Duodenal mucosa (tissue), 2 donors: Measurements from ENCODE around the gene PLA2G2A.

ENCODE experiments used
- H3K27ac ChIP-seq: one replicate; pipeline ENCODE4 v1.7.0; 2013; ENCODE audit warnings: low read depth, low read length
- H3K27me3 ChIP-seq, 2 donors: one replicate each; pipeline ENCODE4 v1.7.0; 2013; ENCODE audit warnings: low read length in 2 of 2, control low read depth in 1 of 2; ENCODE audit not compliant: insufficient read depth in 2 of 2, control insufficient read depth in 1 of 2
- H3K36me3 ChIP-seq, 2 donors: one replicate each; pipeline ENCODE4 v1.7.0; 2013; ENCODE audit warnings: low read length in 2 of 2, control low read depth in 1 of 2; ENCODE audit not compliant: insufficient read depth in 2 of 2, control insufficient read depth in 1 of 2
- H3K4me1 ChIP-seq, 2 donors: one replicate each; pipeline ENCODE4 v1.7.0; 2013; ENCODE audit warnings: low read length in 2 of 2, control low read depth in 1 of 2; ENCODE audit not compliant: insufficient read depth in 2 of 2, control insufficient read depth in 1 of 2
- H3K4me3 ChIP-seq, 2 donors: one replicate each; pipeline ENCODE4 v1.7.0; 2013; ENCODE audit warnings: low read length in 2 of 2, low read depth in 1 of 2
- H3K9ac ChIP-seq, 2 donors: one replicate each; pipeline ENCODE4 v1.7.0; 2013; ENCODE audit warnings: low read length in 2 of 2, low read depth in 1 of 2
- H3K9me3 ChIP-seq, 2 donors: one replicate each; pipeline ENCODE4 v1.7.0; 2013; ENCODE audit warnings: low read length in 2 of 2, control low read depth in 1 of 2; ENCODE audit not compliant: control insufficient read depth in 1 of 2

Gene PLA2G2A

DNA sequence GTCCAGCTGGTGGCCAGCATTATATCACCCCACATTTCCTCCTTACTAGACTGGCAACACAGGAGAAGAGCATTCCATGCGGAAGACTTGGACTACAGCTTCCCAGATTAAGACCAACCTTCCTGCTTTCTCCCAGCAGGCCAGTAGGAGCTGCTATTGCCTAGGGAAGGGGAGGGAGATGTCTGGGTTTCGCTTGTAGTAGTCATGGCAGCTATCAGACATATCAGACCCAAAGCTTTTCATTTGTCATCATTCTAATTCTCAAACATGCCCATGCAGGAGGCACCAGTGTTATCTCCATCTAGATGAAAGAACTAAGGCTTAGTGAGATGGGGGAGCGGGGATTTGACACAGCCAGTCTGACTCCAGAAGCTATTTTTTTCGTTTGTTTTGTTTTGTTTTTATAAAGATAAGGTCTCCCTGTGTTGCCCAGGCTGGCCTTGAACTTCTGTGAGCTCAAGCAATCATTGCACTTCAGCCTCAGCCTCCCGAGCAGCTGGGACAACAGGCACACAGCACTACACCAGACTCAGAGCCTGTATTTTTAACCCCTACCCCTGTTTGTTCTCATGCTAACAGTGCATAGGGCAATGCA lies 4.5 kb downstream of the PLA2G2A start:
- no peak overlapping the region for H3K27ac ChIP-seq
- H3K4me1 ChIP-seq, result peaks cover 0 to 10% of the 10 kb centered on the region in 2 donors
- no peaks in the 10 kb centered on the region for H3K36me3 ChIP-seq
- H3K9ac ChIP-seq, result no peak overlapping the region
- H3K4me3 ChIP-seq, result no peak overlapping the region
- H3K27me3 ChIP-seq, result peaks cover 0 to 7% of the 10 kb centered on the region in 2 donors
- H3K9me3 ChIP-seq, result no peaks in the 10 kb centered on the region

DNA sequence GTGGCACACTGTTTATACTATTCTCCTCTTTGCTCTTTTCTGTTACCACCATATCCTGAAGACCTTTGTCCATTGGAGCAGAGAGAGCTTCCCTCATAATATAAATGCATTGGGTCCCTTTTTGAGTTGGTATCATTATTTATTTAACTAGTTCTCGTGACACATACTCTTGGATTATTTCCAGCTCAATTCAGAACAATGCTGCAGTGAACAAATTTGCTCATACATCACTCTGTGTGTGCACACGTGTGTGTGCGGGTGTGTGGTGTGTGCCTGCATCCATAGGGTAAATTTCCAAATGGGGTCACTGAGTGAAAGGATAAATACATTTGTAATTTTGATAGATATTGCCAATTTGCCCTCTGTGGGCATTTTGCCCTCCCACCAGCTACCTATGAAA lies 5.8 kb downstream of the PLA2G2A start:
- Histone ChIP-seq H3K9me3 (no peaks in the 10 kb centered on the region), H3K4me1 (peaks cover 0 to 8% of the 10 kb centered on the region in 2 donors), H3K27me3 (no peaks in the 10 kb centered on the region), H3K36me3 (no peaks in the 10 kb centered on the region), H3K9ac (no peak overlapping the region), H3K27ac (no peak overlapping the region), H3K4me3 (no peak overlapping the region)

DNA sequence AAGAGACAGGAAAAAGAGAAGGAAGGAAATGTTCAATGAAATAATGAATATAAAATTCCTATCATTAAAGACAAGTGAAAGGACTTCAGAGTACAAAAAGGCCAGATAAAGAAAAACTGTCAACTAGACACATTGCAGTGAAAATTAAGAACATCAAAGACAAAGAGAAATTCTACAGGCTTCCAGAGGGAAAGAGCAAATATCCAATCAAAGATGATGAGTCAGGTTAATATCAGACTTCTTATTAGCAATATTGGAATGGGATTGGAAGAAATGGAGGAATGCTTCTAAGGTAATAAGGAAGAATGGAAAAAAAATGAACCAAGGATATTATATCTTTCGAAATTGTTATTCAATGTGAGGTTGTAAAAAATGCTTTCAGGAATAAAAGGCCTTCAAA lies 7.8 kb downstream of the PLA2G2A start:
- H3K27ac ChIP-seq, result no peak overlapping the region
- H3K9ac ChIP-seq, result no peak overlapping the region
- no peaks in the 10 kb centered on the region for H3K9me3 ChIP-seq
- H3K4me3 ChIP-seq, result no peak overlapping the region
- peaks cover 0 to 8% of the 10 kb centered on the region in 2 donors for H3K4me1 ChIP-seq
- no peaks in the 10 kb centered on the region for H3K27me3 ChIP-seq
- H3K36me3 ChIP-seq, result no peaks in the 10 kb centered on the region

DNA sequence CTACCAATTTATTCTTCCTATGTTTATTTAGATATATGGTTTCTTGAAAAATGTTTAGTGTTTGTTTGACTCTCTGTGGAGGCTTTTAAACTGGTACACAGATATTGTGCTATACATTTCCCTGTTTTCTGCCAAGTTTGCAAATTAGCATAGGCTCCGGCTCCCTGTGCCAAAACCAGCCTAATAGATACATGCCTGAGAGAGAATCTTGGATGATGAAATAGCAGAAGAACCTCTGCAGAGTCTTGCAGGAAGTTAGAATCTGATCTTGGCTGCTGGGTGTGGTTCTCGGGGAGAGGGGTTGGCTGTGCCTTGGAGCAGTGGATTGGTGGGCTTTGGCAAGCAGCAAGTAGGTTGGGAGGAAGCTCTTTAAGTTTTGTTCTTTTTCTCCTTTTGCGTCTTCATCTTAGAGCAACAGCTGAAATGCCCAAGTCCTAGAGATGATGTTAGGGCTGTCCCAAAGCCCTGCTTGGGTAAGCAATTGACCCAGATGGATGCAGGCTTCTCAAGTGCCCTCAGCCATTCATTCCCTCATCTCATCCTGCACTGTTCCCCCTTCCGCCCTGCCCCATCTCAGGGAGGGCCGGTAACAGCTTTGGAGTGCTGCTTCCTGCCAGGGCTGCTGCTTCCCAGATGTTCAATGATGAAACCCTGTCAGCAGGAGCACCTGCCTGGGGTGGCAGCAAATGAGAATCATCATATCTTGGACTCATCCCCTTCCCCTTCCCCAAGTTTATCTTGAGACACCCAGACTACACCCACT lies 9.3 kb downstream of the PLA2G2A start:
- Histone ChIP-seq H3K9ac (no peak overlapping the region), H3K27ac (no peak overlapping the region), H3K4me3 (no peak overlapping the region), H3K4me1 (peaks cover 0 to 3% of the 10 kb centered on the region in 2 donors), H3K27me3 (no peaks in the 10 kb centered on the region), H3K9me3 (no peaks in the 10 kb centered on the region), H3K36me3 (no peaks in the 10 kb centered on the region)

DNA sequence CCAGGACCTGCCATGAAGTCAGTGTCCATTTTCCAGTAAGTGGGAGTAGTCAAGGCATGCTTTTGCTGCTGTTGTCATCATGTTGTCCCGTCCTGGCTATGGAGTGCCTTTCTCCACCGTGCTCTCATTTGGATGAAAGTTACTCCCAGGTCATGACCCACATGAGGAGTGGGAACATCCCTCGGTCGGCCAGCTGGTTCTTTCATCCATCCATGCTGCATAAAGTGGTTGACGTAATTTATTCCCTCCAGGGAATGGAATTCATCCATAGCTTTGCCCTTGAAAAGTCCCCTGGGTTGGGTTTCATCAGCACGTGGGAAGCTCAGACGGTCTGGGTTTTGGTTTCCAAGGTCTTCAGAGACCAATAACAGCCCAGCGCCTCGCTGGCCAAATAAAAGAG lies 11.6 kb downstream of the PLA2G2A start:
- no peaks in the 10 kb centered on the region for H3K27me3 ChIP-seq
- no peak overlapping the region for H3K27ac ChIP-seq
- H3K9ac ChIP-seq, result no peak overlapping the region
- no peaks in the 10 kb centered on the region for H3K36me3 ChIP-seq
- H3K9me3 ChIP-seq, result no peaks in the 10 kb centered on the region
- H3K4me3 ChIP-seq, result no peak overlapping the region
- H3K4me1 ChIP-seq, result no peaks in the 10 kb centered on the region

DNA sequence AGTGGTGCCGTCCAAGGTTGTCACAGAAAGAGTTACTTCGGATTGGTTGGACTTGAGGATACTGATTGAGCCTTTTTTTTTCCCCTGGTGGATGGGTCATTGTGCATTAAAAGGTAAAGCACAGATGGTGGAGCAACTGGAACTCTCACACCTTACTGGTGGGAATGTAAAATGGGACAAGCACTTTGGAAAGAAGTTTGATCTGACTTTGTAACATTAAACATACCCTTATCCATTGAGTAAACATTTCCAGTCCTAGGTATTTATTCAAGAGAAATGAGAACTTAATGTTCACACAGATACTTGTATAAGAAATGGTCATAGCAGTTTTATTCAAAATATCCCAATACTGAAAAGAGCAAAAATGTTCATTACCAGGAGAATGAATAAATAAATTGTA lies 14.9 kb downstream of the PLA2G2A start:
- no peaks in the 10 kb centered on the region for H3K27me3 ChIP-seq
- no peaks in the 10 kb centered on the region for H3K4me1 ChIP-seq
- no peak overlapping the region for H3K4me3 ChIP-seq
- H3K27ac ChIP-seq, result no peak overlapping the region
- no peak overlapping the region for H3K9ac ChIP-seq
- H3K36me3 ChIP-seq, result no peaks in the 10 kb centered on the region
- H3K9me3 ChIP-seq, result no peaks in the 10 kb centered on the region

DNA sequence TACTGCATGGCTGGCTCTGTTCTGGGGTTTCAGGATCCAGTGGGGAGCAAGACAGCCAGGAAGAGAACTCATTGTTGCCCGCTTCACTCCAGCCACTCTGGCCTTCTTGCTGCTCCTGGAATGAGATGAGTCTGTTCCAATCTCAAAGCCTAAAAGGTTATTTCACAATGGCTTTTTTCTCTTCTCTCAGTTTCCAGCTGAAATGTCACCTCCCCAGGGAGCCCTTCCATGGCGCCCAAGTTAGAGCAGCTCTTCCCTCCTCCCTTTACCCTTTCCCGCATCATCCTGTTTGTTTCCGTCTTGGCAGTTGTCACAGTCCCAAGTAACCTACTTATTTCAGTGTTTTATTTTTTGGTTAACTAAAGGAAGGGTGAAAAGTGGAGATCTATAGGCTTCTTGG lies 15.8 kb downstream of the PLA2G2A start:
- Histone ChIP-seq H3K4me1 (no peaks in the 10 kb centered on the region), H3K4me3 (no peak overlapping the region), H3K27ac (no peak overlapping the region), H3K9me3 (no peaks in the 10 kb centered on the region), H3K36me3 (no peaks in the 10 kb centered on the region), H3K9ac (no peak overlapping the region), H3K27me3 (no peaks in the 10 kb centered on the region)

DNA sequence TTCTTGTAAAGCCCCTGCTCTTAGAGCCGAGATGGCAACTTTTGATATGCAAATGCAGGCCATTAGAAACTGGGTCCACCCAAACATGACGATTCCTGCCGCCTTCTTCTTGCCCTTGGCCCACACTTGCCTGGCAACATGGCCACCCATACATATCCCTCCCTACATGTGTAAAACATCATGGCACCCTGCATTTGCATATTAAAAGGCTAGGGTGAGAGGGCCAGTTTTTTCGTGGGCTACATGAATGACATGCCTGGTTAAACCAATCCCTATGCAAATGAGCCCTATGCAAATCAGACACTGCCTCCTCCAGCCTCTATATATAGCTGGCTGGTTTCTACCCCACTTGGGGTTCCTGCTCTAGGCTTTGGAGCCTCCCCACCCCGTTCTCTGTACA lies 18.8 kb downstream of the PLA2G2A start:
- Histone ChIP-seq H3K36me3 (no peaks in the 10 kb centered on the region), H3K4me1 (no peaks in the 10 kb centered on the region), H3K27ac (no peak overlapping the region), H3K27me3 (no peaks in the 10 kb centered on the region), H3K4me3 (no peak overlapping the region), H3K9ac (no peak overlapping the region), H3K9me3 (no peaks in the 10 kb centered on the region)

DNA sequence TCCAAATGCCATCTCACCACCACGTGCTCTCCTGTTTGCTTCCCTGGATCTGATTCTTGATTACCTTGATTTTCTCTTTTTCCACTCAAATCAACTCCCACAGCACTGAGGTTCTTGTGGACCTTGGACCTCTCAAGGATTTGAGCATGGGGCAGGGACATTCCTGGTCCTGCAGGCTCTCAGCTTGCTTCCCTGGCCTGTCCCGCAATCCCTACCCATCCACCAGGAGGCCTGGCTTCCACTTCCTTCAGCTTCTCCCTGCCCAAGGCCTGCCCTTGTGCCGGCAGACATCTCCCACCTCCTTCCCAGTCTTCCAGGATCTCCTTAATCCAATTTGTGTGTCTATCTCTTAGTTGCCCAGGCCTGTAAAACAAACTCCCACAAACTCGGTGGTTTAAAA lies 21.6 kb downstream of the PLA2G2A start:
- no peak overlapping the region for H3K9ac ChIP-seq
- no peaks in the 10 kb centered on the region for H3K36me3 ChIP-seq
- no peaks in the 10 kb centered on the region for H3K27me3 ChIP-seq
- no peaks in the 10 kb centered on the region for H3K4me1 ChIP-seq
- H3K9me3 ChIP-seq, result peaks cover 0 to 3% of the 10 kb centered on the region in 2 donors
- no peak overlapping the region for H3K4me3 ChIP-seq
- H3K27ac ChIP-seq, result no peak overlapping the region

DNA sequence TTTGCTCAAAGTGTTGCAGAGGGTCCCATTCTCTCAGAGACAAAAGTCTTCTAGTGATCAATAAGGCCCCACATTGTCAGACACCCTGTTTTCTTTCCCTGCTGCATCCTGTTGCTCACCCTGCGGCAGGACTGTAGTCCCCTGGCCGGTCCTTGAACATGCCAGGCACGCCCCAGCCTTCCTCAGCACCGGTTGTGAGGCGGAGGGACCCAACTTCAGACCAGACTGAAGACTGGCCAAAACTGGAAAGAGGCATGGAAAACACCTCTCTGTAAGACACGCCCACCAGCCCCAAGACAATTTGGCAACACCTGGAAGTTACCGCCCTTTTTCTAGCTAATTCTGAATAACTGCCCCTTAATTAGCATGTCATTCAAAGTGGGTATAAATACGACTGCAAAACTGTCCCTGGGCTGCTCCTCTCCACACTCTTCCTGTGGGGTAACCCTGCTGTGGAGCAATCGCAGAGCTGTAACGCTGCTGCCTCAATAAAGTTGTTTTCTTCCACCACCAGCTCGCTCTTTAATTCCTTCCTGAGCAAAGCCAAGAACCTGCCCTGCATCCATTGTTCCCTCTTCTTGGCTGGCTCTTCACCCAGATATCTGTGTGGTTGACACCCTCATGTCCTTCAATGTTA lies 23.8 kb downstream of the PLA2G2A start:
- Histone ChIP-seq H3K36me3 (no peaks in the 10 kb centered on the region), H3K27ac (no peak overlapping the region), H3K4me3 (no peak overlapping the region), H3K4me1 (no peaks in the 10 kb centered on the region), H3K27me3 (no peaks in the 10 kb centered on the region), H3K9me3 (peaks cover 0 to 3% of the 10 kb centered on the region in 2 donors), H3K9ac (no peak overlapping the region)
